Kidney (tissue), 14 donors: ENCODE results near the gene DQX1. TPM values are rescaled to one million over a fixed set of nuclear protein-coding genes. Genes with fewer than 3 reads are reported as not detected.
A peak's percentile ranks its signal among the peaks of the same experiment; 100 is the strongest.

Experiments used
- DNase-seq, 5 donors: peaks; one replicate each; pipeline ENCODE4 v3.0.0-alpha.2; 2013 to 2020
- FAIRE-seq: peaks from 2 replicates; lab custom pipeline; 2012; peaks lifted over from hg19 to GRCh38; lab: Jason Lieb, UNC
- H3K27ac ChIP-seq, 2 donors: one replicate each; pipeline ENCODE4 v1.7.0; 2013; ENCODE audit warnings: low read depth in 2 of 2, low read length in 2 of 2, inconsistent platforms in 1 of 2
- H3K27me3 ChIP-seq: one replicate; pipeline ENCODE4 v1.7.1; 2013; ENCODE audit warnings: low read length, inconsistent platforms; ENCODE audit not compliant: control insufficient read depth, insufficient read depth
- H3K36me3 ChIP-seq, 3 donors: one replicate each; pipeline versions ENCODE4 v1.7.0 to v1.7.1; 2013; ENCODE audit warnings: low read length in 3 of 3, control low read depth in 1 of 3, inconsistent platforms in 1 of 3; ENCODE audit not compliant: insufficient read depth in 3 of 3, control insufficient read depth in 2 of 3
- H3K4me1 ChIP-seq, 3 donors: one replicate each; pipeline versions ENCODE4 v1.7.0 to v1.7.1; 2013; ENCODE audit warnings: low read length in 3 of 3, inconsistent platforms in 1 of 3, low read depth in 1 of 3; ENCODE audit not compliant: control insufficient read depth in 2 of 3, insufficient read depth in 2 of 3
- H3K4me3 ChIP-seq, 3 donors: one replicate each; pipeline versions ENCODE4 v1.7.0 to v1.8.1; 2013; ENCODE audit warnings: low read length in 3 of 3, control low read depth in 1 of 3, inconsistent platforms in 1 of 3
- H3K9ac ChIP-seq, 3 donors: one replicate each; pipeline versions ENCODE4 v1.7.0 to v1.7.1; 2013; ENCODE audit warnings: low read length in 3 of 3, control low read depth in 1 of 3, inconsistent platforms in 1 of 3
- H3K9me3 ChIP-seq, 3 donors: one replicate each; pipeline versions ENCODE4 v1.7.0 to v1.7.1; 2013; ENCODE audit warnings: low read length in 3 of 3, control low read depth in 1 of 3, inconsistent platforms in 1 of 3; ENCODE audit not compliant: control insufficient read depth in 2 of 3, insufficient read depth in 1 of 3
- CTCF ChIP-seq: IDR thresholded peaks from 3 replicates; pipeline ENCODE4 v1.5.1; 2012; ENCODE audit warnings: mild to moderate bottlenecking, moderate library complexity, borderline replicate concordance; ENCODE audit not compliant: insufficient read depth; ENCODE audit errors: extremely low read depth
- intact Hi-C: fragments of 100-400 bp; cut with DNase I; formaldehyde crosslinking; loops from one replicate; pipeline ENCODE4 v1.11.1; 2022
- polyA plus RNA-seq: library from polyadenylated mRNA; stranded (reverse); fragments of 350-450 nt; fragmentation: Illumina TruSeq; extraction: RNeasy Lipid Tissue Mini Kit (QIAGEN cat#74804); gene quantifications from one replicate; pipeline ENCODE4 v1.2.3, GENCODE V29; 2014; ENCODE audit warnings: low read depth, low replicate concordance; ENCODE audit not compliant: insufficient read depth
- total RNA-seq: library from RNA; stranded (reverse); fragmentation: NEBNext Ultra II Directional; extraction: Animal tissue kit (Norgen Biotek cat#: 25700); gene quantifications from one replicate; pipeline ENCODE4 v1.2.1, GENCODE V29; 2021
- donor health status: control.
- donor health status: control.
- donor health status: control.
- donor health status: control.
- donor health status: control.
- donor health status: DM: yes; HTN: yes; CAD: no.
- donor health status: Normal renal cell carcinoma (clear cell type).

The DQX1 gene
- total and polyA plus RNA-seq, 2 donors from 2014 or later = not detected

GRCh38 chr2:74515271-74515980 lies 10.6 kb downstream of the DQX1 start:
- Histone ChIP-seq H3K9ac (no peak overlapping the region), H3K4me1 (peaks cover 0 to 5% (median 0%) of the 10 kb centered on the region in 3 donors), H3K9me3 (no peaks in the 10 kb centered on the region), H3K27ac (no peak overlapping the region), H3K36me3 (no peaks in the 10 kb centered on the region), H3K27me3 (peaks cover 60% of the 10 kb centered on the region), H3K4me3 (no peak overlapping the region)
- TF ChIP-seq CTCF = no peak
- FAIRE-seq (no peak), DNase-seq (peak in 4 of 5 donors; percentile 9 to 65 (median 23))
- intact Hi-C loops = no loop called here

- peaks cover 0 to 5% (median 0%) of the 10 kb centered on the region in 3 donors for H3K4me1 ChIP-seq
- peaks cover 68% of the 10 kb centered on the region for H3K27me3 ChIP-seq
- H3K27ac ChIP-seq = no peak within 1 kb of the TSS
- TF ChIP-seq CTCF = no peak
- FAIRE-seq (no peak), DNase-seq (peak; percentile 35 to 83 (median 37))
- H3K9me3 ChIP-seq = no peaks in the 10 kb centered on the region
- intact Hi-C loops = no loop called here
- no peaks in the 10 kb centered on the region for H3K36me3 ChIP-seq
- H3K4me3 ChIP-seq = no peak within 1 kb of the TSS
- no peak within 1 kb of the TSS for H3K9ac ChIP-seq
Measured at GRCh38 chr2:74514368-74515270, 11.4 kb downstream of the DQX1 start, which contains the start of gene TLX2. TLX2 (plus strand) TSS chr2:74514450; CDS start chr2:74514807, 357 bp downstream.

- intact Hi-C loops = no loop called here
- no peak overlapping the region for H3K27ac ChIP-seq
- peaks cover 0 to 5% (median 0%) of the 10 kb centered on the region in 3 donors for H3K4me1 ChIP-seq
- H3K36me3 ChIP-seq = no peaks in the 10 kb centered on the region
- H3K9ac ChIP-seq = no peak overlapping the region
- peak in 4 of 5 donors; percentile 11 to 50 (median 36) for DNase-seq
- TF ChIP-seq CTCF = no peak
- H3K27me3 ChIP-seq = peaks cover 67% of the 10 kb centered on the region
- H3K4me3 ChIP-seq = no peak overlapping the region
- H3K9me3 ChIP-seq = no peaks in the 10 kb centered on the region
- no peak for FAIRE-seq
Measured at GRCh38 chr2:74513605-74514367, 12.2 kb downstream of the DQX1 start.
